Stimulated activated CD4-positive, alpha-beta T cell treated with anti-CD3 and anti-CD28 coated beads, TNF-alpha, amount 100 ng/mL, for 4 hours (primary cell): ENCODE results near the gene CTU2.
"Not testable (repeated sequence)": the region's sequence is repeated elsewhere in the genome, so short reads cannot be mapped to it uniquely, and the experiment has no call there.

Experiments
- DNase-seq, 3 experiments: peaks; one replicate each; pipeline ENCODE4 v3.0.0-alpha.2; 2020; ENCODE audit warnings: low read depth in 3 of 3

The CTU2 gene

DNA sequence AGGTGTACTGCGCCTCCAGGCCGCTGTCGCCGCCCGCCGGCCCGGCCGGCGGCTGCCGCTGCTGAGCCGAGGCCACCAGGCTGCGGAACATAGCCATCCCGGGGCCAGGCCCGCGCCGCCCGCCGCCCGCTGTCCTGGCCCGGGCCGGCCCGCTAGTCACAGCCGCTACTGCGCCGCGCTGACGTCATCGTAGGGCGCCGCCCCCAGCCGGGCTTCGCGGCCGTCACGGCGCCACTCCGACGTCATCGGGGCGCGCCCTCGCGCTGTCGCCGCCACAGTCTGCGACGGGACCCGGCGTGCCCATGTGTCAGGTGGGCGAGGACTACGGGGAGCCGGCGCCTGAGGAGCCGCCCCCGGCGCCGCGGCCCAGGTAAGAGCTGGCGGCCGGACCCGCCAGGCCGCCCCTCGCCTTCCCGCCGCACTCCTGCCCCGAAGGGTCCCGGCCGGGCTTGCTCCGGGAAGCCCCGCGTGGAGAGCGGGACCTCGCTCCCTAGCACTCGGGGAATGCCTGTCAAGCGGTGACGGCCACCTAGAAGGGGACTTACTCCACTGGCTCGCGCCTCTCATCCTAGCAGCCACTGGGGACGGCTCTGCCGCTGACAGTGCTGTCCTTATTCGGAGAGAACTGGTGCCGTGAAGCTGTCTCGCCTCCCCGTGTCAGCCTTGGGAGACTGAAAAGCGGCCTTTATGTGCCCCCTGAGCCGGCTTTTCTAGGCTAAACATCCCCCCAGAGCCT lies at the start of gene CTU2, which contains the start of gene RNF166:
TSS of gene CTU2 (plus strand) at position 275 of the 736 bp plus-strand sequence. CDS start at position 303, 28 bp downstream.
TSS of gene RNF166 (minus strand) at position 180 of the 736 bp plus-strand sequence. CDS start at position 97, 83 bp downstream.
- DNase-seq: peak; percentile 84 to 91 (median 87)

DNA sequence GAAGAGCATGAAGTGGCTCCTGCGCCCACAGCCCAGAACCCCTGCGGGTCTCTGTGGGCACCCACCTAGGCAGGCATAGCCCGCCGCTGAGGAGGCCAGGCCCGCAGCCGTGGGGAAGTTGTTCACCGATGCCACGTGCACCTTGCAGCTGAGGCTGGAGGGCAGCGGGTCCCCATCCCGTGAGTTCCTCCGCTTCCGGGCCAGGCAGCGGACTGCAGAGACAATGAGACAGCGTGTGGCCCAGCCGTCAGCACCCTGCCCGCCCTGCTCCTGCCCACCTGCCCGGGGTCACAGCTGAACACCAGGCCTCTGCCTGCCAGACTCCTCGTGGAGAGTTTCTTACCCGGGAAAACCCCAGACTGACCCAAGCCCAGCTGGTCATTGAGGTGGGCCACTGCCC lies 48.9 kb upstream of the CTU2 start:
- DNase-seq: no peak

DNA sequence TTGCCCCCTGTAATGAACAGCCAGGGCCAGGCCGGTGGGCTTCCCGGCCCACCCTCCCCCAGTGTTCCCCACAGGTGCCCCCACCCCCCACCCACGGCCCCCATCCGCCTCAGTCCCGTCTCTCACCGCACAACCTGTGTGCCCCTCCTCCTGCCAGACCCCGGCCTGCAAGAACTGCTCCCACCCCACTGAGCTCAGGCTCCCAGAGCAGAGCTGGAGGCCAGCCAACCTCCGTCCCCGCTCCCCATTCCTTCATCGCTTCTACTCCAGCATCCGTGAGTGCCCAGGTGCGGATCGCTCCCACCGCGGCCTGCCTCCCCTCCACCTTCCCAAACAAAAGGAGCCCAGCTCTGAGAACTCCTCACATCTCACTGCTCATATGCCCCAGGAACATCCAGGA lies 47.6 kb upstream of the CTU2 start:
- DNase-seq: no peak

DNA sequence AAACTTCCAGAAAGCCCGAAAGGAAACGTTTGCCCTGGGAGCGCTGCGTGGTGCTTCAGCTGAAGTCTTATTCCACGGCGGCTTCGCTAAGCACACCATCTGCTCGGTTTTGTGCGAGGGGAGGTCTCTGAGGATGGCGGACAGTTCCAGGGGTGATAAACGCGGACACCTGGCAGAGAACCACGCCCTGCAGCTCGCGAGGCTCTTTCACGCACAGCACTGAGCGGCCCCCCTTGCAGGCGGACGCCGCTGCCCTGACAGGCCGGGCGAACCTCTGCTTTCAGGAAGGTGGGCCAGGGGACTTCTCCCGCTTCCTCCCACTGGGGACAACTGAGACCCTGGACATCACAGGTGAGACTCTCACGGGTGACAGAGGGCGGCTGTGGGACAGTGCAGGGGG lies 47.1 kb upstream of the CTU2 start:
- DNase-seq: no peak

DNA sequence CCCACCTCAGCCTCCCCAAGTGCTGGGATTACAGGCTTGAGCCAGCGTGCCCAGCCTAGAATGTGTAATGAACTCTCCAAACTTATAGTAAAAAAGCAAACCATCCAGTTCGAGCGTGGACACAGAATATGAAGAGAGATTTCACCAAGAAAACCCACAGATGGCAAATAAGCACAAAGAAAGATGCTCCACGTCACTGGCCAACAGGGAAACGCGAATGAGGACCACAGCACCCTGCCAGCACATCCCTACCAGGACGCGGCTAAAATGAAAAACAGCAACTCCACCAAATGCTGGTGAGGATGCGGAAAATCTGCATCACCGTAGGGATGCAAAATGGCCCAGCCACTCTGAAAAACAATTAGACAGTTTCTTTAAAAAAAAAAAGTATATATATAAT lies 44.8 kb upstream of the CTU2 start:
- DNase-seq: no peak

DNA sequence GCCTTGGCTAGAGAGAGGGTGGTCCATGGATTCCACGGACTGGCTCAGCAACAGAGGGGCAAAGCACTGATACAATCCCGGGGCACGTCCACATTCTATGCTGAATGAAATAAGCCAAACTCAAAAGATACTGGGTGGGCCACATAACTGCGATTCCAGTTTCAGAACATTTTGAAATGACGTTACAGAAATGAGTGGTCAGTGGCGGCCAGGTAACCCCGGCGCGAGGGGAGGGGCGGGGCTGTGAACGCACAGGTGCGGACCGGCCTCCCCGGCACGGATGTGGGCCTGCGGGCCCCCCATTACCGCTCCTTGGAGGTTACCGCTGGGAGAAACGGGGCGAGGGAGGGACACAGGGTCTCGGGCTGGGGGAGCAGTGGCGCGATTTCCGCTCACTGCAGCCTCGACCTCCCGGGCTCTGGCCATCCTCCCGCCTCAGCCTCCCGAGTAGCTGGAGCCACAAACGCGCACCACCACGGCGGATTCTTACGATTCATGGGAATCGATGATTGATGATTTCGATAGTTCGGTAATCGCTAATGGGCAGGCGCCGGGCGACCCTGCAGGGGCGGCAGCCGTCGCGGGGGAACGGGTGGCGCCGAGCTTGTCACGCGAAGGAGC lies 44.0 kb upstream of the CTU2 start:
- DNase-seq: no peak

DNA sequence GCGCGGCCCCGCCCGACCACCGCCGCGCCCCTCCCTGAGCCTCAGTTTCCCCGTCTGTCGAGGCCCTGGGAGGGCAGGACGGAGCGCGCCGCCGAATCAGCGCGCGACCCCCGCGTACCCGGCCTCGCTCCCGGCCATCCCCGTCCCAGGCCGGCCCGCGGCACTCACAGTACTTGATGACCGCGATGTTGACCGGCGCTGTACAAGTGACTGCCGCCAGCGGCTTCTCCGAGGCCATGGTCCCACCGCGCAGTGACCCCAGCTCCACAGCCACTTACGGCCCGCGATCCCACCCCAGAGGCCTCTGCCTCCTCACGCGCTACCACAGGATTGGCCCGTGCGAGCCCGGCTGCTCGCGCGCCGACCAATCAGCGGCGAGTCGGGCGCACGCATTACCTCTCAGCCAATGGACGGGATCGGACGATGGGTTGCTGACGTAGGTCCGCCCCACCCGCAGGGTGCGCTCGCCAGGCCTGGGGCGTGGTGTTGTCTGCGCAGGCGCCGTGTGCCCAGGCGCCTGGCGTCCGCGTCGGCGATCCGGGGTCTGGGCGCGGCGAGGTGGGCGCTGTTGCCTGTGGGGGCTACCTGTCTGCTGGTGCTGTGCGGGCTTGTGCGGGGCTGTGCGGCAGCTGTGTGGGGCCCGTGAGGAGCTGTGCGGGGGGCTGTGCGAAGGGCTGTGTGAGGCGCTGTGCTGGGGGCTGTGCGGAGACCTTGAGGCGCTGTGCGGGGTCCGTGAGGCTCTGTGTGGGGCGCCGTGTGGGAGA lies 43.3 kb upstream of the CTU2 start, which contains the start of gene MVD:
TSS of gene MVD (minus strand) at position 249 of the 764 bp plus-strand sequence. CDS start at position 238, 11 bp downstream.
- DNase-seq: peak; percentile 89 to 92 (median 91)

DNA sequence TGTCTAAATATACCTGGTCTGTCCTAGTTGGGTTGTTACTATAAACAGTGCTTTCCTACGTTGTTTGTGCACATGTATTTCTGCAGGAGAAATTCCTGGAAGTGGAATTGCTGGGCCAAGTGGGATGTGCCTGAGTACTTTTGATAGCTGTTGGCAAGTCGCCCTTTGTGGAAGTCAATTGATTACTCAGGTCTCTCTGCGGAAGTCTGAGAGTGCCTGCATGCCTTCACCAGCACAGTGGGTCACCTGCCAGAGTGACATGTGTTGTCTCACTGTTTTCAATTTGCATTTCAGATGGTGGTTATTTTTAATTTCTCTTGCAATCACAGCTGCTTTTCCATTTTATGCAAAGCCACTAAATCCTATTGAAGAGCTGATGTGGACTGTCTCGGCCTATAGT lies 41.2 kb upstream of the CTU2 start:
- DNase-seq: no peak

DNA sequence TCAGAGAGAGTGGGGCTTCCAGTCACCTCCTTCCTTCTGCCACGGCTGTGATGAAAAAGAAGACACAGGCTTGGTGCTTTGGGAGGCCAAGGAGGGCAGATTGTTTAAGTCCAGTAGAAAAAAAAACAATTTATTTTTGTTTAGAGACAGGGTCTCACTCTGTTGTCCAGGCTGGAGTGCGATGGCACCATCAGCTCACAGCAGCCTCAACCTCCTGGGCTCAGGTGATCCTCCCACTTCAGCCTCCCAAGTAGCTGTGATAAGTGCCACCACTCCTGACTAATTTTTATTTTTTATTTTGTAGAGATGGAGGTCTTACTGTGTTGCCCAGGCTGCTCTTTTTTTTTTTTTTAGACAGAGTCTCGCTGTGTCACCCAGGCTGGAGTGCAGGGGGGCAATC lies 40.7 kb upstream of the CTU2 start:
- no peak for DNase-seq

DNA sequence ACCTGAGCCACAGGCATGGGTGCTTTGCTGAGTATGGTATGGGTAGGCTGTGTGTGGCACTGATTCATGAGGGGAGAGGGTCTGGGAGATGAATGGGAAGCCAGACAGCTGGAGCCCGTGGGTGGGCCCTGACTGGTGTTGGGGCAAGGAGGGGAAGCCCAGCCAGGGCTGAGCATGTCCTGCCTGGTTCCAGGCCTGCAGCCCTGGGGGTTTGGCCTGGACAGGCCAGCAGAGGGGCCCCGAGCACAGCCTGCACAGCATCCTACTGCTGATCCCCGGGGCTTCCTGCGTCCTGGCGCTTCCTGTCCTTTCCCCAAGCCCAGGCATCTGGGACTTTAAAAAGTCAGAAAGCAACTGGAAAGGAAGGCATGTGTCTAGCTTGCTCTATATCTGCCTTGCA lies 38.8 kb upstream of the CTU2 start:
- DNase-seq: no peak

DNA sequence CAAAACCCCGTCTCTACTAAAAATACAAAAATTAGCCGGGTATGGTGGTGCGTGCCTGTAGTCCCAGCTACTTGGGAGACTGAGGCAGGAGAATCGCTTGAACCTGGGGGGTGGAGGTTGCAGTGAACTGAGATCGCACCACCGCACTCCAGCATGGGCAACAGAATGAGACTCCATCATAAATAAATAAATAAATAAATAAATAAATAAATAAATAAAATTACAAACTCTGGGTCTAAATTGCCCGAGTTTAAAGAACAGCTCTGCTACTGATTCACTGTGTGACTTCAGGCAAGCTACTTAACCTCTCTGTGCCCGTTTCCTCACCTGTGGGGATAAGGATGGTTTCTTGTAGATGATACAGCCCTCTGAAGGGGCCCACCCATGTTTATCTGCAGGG lies 36.8 kb upstream of the CTU2 start:
- DNase-seq: not testable (repeated sequence)

DNA sequence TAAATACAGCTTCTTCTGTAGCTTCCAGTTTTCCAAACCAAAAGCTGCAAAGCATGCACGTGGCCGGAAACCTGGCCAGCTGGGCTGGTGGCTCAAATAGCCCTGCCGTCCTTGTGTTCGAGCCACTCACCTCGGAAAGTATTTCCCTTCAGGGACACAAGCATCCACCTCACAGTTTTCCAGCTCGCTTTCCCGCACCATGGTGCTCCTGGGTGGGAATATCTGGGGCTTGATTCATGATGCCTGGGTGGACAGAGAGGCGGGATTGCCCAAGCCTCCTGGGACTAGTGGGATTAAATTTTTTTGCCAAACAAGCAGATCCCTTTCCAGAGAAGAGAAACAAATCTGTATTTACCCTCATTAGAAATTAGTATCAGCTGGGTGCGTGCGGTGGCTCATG lies 36.3 kb upstream of the CTU2 start:
- DNase-seq: no peak

DNA sequence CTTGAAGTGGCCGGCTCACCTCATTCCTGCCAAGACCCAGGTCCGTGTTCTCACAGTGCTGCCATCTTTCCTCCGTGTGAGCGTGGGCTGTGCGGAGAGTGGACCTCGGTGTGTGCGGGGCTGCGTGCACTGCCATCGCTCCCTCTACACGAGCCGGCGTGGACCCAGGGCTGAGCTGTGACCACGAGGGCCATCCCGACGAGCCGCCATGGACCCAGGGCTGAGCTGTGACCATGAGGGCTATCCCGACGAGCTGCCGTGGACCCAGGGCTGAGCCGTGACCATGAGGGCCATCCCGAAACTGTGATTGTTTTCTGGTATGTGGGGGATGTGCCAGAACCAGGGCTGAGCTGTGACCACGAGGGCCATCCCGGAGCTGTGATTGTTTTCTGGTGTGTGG lies 34.5 kb upstream of the CTU2 start:
- DNase-seq: no peak

DNA sequence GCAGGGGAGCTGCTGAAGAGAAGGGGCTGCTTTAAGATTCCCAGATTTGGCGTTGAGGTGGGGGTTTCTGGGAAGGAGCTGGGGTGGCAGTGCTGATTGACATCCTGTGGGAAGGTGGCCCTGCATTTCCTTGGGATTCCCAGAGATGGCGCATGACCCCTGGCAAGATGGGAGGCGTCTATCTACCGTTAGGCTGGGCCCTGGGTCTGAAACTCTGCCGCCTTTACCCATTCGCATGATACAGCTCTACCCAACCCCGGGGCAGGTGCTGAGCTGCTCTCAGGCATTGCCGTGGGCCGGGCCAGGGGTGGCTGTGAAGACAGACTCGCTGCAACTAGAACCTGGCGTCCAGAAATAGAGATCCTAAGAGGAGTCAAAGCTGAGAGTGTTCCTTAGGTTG lies 33.5 kb upstream of the CTU2 start:
- DNase-seq: no peak

DNA sequence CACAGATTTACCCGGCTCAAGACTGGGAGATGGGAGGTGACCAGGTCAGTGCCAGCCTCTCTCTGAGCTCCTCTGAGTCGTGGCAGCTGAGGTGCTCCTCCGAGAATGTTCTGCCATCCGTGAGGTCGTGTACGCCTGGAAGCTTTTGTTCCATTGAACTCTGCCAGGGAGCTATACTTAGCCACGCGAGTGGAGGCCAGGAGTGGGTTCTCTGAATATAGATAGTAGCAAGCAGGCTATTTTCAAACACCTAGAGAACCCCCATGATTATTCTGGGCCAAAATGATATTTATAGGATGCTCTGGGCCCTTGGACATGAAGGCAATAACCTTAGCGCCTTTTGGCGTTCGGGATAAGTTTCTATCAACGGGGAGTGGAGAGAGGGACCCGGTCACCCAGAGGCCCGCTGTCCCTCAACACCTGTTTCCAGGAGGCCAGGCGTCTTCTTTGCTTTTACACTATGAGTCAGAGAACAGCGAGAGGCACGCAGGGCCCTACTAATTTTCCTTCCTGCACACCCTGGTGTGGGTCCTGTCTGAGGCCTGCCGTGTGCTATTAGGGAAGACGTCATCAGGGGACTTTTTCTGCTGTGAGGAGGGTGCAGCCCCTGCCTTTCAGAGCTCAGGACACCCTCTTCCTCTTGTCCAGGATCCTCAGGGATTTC lies 32.5 kb upstream of the CTU2 start:
- no peak for DNase-seq

DNA sequence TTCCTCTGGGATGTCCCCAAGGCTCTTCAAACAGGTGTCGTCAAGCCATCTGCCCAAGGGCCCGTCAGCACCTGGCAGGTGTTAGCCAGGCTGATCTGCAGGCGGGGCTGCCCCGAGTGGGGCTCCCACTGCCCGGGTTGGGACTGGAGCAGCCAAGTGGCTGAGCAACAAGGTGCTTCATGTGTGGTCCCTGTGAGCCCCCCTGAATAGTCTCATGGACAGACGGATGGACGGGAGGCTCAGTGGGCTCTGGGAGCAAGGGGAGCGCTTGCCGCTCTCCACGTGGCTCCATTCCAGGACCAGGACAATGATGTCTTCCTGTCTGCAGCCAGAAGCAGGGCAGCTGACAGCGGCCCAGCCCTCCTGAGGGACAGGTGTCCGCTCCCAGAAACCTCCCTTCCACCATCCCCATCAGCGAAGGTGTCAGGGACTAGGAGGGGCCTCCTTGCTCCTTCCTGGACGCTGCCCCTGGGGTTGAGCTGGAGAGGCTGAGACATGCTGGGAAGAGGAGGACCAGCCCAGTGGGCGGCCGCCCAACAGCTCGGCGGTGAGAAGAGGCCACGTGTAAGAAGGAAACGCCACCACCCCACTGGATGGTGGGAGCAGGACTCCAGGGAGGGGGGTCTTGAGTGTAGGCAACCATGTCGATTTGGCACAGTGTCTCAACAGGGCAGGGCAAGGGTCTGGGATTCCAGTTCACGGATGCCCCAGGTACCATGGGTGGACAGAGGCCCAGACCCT lies 29.6 kb upstream of the CTU2 start:
- no peak for DNase-seq

DNA sequence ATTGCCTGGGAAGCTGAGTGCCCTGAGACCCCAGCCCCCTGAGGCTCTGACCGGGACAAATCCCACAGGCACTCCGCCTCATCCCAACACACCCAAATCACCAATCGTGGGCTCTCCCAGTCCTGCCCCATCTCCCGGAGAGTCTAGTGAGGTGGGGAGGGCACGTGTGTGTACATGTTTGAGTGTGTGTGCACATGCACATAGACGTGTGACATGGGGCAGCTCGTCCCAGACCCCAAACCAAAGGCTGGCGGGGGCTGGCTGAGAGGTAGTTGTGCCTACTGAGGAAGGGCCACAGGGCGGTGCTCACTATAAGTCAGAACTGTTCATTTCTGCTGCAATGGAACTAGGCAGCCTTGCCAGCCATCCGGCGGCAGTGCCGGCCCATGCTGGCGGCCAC lies 28.6 kb upstream of the CTU2 start:
- DNase-seq: no peak

DNA sequence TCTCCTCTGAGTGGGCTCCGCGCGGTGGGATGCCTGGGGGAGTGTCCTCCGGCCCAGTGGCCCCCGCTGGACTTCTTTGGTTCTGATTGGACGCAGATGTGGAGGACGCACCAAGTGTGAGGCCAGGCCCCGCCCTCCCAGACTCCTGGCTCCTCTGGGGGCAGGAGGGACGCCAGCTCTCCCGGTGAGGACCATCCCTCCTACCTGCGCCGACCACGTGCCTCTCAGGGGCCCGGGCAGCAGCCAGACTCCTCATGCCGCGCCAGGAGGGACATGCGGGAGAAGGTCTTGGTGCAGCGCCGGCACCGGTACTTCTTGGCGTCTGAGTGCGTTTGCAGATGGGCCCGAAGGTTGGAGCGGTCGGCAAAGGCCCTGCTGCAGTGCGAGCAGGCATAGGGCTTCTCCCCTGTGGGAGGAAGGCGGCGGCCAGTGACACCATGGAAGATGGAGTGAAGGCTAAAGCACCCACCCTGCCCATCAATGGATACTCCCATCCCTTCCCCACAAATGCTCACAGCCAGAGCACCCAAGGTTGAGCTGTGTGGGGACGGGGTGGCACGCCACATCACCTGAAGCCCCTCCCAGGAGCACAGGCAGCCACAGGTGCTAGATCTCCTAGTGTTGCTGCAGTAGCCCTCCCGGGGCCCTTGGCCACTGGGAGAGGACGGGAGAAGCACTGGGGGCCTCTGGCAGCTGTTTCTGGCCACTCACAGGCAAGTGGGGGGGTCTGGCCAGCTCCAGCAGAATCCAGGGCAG lies 27.9 kb upstream of the CTU2 start:
- DNase-seq: no peak

DNA sequence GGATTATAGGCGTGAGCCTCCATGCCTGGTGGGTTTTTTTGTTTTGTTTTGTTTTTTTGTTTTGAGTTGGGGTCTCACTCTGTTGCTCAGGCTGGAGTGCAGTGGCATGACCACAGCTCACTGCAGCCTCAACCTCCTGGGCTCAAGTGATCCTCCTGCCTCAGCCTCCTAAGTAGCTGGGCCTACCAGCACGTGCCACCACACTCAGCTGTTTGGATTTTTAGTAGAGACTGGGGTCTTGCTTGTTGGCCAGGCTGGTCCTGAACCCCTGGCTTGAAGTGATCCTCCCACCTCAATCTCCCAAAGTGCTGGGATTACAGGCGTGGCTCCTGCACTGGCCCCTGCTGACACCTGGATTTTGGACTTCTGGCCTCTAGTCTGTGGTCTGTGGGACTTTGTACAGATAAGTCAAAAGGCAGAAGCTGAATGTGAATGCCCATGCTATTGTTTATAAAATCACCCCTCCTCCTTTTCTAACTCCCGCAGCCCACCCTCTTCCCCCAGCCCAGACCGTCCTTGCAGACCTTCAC lies 25.7 kb upstream of the CTU2 start:
- no peak for DNase-seq

DNA sequence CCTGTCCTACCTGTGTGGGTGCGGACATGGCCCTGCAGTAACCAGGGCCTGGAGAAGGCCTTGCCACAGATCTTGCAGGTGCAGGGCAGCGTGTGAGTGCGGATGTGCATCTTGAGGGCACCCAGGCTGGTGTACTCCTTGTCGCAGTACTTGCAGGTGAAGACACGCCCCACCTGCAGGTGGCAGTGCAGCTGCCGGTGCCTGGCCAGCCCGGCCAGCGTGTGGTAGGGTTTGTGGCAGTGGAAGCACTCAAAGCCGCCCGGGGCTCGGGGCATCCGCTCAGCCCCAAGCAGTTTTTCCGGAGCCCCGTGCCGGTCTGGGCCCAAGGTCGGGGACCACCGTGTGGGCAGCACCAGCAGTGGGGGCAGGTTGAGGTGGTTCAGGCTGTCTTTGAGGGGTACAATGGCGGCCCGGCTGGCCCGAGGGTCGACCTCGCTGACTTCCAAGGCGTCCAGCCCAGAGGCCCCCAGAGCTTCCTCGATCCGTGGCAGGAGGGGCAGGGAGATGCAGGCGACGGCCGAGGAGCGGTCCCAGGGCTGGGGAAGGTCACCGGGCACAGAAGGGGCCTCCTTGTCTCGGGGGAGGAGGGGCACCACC lies 25.1 kb upstream of the CTU2 start:
- no peak for DNase-seq
